HG03457 (cell line): Measurements from ENCODE around the gene EIF3CL.
"Not testable (repeated sequence)": the region's sequence is repeated elsewhere in the genome, so short reads cannot be mapped to it uniquely, and the experiment has no call there.

Experiments used
- ATAC-seq: cut with Tn5 transposase; IDR thresholded peaks from one replicate; pipeline ENCODE4 v1.9.1; 2021; ENCODE audit warnings: moderate number of reproducible peaks; ENCODE audit not compliant: unreplicated experiment

The EIF3CL gene

GRCh38 chr16:28364268-28365173 lies 39.1 kb downstream of the EIF3CL start:
- peak; percentile 92 for ATAC-seq

DNA sequence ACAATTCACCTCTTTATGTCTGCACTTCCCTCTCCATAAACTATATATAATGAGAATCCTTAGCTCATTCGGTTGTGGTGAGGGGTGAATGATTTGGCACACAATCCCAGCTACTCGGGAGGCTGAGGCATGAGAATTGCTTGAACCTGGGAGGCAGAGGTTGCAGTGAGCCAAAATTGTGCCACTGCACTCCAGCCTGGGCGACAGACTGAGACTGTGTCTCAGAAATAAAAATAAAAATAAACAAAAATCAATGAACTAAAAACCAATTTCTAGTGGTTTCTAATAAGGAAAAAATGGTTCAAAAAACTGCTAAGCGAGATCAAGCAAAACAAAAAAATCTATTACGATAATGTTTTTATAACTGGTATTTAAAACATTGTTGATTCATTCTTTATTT lies 40.2 kb downstream of the EIF3CL start, which contains the start of gene NPIPB6:
Gene NPIPB6 (minus strand): TSS at position 101 of the 400 bp plus-strand sequence. CDS start 686 bp downstream, outside the sequence.
- not testable (repeated sequence) for ATAC-seq

DNA sequence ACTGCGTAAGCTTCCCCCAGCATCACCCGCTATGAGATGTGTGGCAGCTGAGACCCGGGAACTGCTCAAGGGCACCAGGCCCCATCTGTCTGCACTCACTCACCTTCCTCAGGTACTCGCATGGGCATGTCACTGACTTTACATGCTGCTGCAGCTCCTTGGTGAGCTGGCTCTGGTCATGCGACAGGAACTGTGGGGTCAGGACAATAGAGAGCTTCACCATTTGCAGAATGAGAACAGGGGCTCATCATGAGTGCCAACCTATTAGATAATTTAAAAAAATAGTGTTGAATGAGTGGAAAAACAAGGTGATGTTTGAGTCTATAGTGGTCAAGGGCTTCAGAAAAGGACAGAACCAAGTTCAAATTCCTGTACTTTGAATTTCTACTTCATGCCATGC lies 41.0 kb downstream of the EIF3CL start:
- not testable (repeated sequence) for ATAC-seq

GRCh38 chr16:28338230-28338629 lies 65.4 kb downstream of the EIF3CL start:
- ATAC-seq, result not testable (repeated sequence)

- not testable (repeated sequence) for ATAC-seq
These were observed 66.5 kb downstream of the EIF3CL start for GRCh38 chr16:28336940-28337710.

DNA sequence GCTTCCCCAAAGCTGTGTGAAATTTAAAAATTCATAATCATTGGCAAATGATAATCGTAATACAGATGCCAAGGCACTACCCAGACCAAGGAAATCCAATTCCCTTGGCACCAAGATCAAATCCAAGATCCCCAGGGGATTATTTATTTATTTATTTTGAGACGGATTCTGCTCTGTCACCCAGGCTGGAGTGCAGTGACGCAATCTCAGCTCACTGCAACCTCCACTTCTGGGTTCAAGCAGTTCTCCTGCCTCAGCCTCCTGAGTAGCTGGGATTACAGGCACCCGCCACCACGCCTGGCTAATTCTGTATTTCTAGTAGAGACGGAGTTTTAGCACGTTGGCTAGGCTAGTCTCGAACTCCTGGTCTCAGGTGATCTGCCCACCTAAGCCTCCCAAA lies 68.0 kb downstream of the EIF3CL start:
- ATAC-seq, result not testable (repeated sequence)

- ATAC-seq, result not testable (repeated sequence)
These were observed 71.0 kb downstream of the EIF3CL start for GRCh38 chr16:28332632-28333031.

DNA sequence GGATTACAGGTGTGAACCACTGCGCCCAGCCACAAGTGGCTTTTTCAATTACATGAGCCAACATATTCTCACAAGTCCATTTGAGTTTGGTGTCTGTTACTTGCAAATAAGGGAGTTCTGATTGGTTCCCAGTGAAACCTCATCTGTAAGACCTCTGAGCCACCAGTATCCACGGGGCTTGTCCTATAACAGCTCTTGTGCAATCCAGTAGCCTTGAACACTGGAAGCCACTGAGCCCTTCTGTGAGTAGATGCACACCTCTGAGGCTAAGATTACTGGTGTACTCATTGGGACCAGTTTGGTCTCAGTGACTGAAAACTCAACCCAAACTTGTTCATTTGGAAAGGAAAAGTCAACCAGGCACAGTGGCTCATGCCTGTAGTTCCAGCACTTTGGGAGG lies 72.7 kb downstream of the EIF3CL start:
- not testable (repeated sequence) for ATAC-seq

DNA sequence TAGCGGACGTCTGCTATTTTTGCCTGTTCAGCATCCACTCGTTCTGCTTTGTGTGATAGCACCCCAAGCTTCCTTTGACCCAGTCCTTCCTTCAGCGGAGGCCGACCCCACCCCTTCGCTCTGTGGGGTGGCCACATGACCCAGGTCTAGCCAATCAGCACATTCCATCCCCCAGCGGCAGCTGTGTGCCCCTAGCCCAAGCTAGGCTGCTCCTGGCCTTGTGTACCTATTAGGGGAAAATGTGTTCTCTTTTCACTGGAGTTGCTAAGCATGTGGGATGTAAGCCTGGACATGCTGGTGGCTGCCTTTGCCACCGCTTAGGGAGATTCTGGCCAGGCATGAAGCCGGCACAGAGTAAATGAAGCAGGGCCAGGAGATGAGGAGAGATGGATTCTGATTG lies 73.4 kb downstream of the EIF3CL start:
- ATAC-seq, result not testable (repeated sequence)
